ENCODE data around the gene TEX9.
"Not testable (repeated sequence)": the region's sequence is repeated elsewhere in the genome, so short reads cannot be mapped to it uniquely, and the experiment has no call there.

The TEX9 gene

GRCh38 chr15:56365075-56365711, at the start of gene TEX9:
TEX9 (plus strand) TSS chr15:56365426; CDS start chr15:56365451, 25 bp downstream.
- peak; percentile 70 to 89 for DNase-seq

DNA sequence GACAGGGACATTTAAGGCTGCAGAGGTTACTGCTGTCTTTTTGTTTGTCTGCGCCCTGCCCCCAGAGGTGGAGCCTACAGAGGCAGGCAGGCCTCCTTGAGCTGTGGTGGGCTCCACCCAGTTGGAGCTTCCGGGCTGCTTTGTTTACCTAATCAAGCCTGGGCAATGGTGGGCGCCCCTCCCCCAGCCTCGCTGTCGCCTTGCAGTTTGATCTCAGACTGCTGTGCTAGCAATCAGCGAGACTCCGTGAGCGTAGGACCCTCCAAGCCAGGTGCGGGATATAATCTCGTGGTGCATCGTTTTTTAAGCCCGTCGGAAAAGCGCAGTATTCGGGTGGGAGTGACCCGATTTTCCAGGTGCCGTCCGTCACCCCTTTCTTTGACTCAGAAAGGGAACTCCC, 48.7 kb upstream of the TEX9 start:
- DNase-seq = not testable (repeated sequence)

DNA sequence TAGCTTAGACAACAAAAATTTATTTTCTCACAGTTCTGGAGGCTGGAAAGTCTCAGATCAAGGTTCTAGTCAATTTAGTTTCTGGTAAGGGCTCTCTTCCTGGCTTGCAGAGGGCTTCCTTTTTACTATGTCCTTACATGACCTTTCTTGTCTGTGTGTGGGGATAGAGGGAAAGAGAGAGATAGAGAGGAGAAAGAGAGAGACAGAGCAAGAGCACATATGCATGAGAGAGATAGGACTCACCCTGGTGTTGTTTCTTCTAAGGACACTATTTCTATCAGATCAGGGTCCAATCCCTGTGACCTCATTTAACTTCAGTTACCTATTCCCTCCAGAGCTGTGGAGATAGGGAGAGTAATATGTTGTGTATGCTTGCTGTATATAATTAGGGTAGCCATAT, 44.9 kb upstream of the TEX9 start:
- DNase-seq = no peak

GRCh38 chr15:56320861-56321260, 44.4 kb upstream of the TEX9 start:
- no peak for DNase-seq

DNA sequence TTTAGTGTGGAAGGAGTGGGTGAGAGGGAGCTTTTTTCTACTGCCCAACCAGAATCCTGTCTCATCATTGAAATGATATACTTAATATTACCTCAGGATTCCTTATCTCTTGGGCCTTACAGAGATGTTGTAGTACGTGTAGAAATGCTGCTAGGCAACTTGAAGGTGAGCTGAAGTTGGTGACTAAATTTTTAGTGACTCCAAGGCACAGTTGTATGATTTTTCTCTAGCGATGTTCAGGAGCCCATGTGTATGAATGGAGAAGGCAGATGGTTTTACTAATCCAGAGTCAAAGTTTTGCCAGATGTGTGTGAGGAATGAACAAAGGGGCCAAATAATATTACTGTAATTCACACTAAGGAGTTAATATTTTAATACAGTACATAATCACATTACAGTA, 42.8 kb upstream of the TEX9 start:
- no peak for DNase-seq

DNA sequence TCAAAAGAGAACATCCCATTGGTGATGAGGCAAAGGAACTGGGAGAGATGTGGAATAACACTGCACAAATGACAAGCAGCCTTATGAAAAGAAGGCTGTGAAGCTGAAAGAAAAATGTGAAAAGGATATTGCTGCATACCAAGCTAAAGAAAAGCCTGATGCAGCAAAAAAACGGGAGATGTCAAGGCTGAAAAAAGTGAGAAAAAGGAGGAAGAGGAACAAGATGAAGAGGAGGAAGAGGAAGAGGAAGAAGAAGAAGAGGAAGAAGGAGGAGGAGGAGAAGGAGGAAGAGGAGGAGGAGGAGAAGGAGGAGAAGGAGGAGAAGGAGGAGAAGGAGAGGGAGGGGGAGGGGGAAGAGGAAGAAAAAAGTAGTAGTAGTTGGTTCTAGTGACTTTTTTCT, 41.8 kb upstream of the TEX9 start:
- DNase-seq = no peak

DNA sequence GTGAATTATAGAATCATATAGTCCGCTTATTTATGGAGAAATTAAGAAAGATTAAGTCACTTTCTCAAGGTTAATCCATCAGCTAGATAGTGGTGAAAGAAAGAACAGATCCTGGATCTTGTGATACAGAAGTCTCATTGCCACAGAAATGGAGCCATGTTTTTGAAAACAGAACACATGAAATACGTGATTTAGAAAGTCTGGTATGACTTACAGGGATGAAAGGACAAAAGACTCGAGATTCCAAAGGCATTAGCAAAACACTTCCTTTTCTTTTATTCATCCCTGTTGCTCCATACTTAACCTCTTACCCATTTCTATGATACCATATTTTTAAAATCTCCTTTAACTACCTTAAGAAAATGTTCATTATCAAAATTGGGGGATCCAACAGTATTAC, 40.0 kb upstream of the TEX9 start:
- DNase-seq = no peak

- DNase-seq = no peak
These were observed 37.3 kb upstream of the TEX9 start for GRCh38 chr15:56327721-56328502.

DNA sequence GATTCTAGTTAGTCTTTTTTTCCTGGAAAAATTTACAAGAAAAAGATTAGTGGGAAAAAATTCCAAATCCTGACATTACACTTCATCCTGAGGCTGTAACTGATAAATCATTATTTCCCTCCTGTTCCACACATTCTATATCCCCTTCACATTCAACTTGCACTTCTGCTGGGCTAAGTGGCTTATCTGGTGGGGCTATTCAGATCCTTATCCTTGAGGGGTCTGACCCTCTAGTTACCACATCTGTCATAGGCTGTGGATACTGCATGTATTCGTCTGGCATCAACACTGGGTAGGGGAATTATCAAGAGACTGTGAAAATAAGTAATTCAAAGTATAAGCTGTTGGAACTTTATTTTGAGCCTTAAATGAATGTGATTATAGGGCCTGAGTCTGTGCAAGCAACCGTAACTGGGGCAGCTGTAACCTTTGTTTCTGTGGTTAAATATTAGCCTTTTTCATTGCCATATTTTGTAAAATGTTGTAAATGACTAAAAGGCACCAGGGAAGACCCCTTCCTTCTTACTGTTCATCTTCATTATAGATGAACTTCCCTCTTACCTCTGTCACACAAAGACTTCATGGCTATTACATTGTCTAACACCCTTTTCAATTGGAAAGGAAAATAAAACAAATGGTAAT, 28.0 kb upstream of the TEX9 start:
- DNase-seq = no peak

DNA sequence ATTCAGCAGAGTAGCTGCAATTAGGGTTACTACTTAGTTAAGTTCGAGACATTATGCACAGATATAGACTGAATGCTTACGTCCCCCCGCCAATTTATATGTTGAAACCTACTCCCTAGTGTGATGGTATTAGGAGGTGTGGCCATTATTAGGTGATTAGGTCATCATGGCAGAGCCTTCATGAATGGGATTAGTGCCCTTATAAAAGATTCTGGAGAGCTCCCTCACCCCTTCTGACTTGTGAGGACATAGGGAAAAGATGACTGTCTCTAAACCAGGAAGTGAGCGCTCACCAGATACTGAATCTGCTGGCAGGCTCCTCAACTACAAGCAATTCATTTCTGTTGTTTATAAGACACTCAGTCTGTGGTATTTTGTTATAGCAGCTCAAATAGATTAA, 25.6 kb upstream of the TEX9 start:
- no peak for DNase-seq

- DNase-seq = no peak
These were observed 24.0 kb upstream of the TEX9 start for GRCh38 chr15:56341201-56341600.

DNA sequence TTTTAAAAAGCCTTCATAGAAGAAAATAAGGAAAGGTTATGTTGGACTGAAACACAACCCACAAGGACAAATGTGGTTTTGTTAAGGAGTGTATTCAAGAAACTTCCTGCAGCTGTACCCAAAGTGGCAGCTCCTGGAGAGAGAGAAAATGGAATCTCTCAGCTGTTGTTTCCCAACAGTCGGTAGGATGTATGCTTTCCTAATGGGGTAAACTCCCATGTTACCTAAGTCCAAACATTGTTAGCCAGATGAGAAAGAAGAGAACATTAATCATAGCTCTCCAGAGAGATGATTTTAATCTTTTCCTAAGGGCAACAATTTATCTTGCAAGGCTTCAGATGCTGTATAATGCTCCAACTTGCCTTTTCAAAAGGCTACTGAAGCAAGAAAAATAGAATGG, 22.6 kb upstream of the TEX9 start:
- DNase-seq = no peak

GRCh38 chr15:56343879-56344278, 21.3 kb upstream of the TEX9 start:
- DNase-seq = no peak

GRCh38 chr15:56344336-56344735, 20.9 kb upstream of the TEX9 start:
- DNase-seq = no peak

GRCh38 chr15:56346414-56346813, 18.8 kb upstream of the TEX9 start:
- no peak for DNase-seq

DNA sequence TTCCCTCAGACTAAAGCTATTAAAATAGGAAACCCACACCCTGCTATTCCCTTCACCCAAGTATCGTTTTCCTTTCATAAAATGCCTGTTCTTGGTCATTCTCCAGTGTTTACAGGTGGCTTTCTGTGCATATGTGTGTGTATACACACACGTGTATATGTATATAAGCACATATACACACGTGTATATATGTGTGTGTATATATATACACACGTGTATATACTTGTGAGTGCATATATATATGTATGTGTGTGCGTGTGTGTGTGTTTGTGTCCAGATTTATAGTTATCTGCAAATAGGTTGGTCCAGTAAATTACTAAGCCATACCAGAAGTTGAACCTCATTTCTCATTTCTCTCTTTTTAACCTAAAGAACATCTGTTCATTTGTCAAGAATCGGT, 15.7 kb upstream of the TEX9 start:
- DNase-seq = no peak

GRCh38 chr15:56351353-56351752, 13.9 kb upstream of the TEX9 start:
- DNase-seq = no peak

DNA sequence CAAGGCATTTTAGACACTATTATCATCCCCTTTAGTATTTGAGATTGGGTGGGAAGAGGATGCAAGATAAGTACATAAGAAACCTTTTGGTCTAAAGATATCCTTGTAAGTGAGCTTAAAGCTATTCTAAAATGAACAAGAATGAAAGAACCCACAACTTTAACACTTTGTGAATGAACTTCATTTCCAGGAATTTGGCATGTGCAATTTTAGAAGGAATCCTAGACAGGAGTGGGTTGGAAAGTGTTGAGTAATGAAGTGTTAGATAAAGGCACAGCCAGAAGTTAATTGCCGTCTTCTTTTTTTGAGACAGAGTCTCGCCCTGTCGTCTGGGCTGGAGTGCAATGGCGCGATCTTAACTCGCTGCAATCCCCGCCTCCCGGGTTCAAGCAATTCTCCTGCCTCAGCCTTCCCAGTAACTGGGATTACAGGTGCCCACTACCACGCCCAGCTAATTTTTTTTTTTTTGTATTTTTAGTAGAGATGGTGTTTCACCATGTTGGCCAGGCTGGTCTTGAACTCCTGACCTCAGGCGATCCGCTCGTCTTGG, 13.2 kb upstream of the TEX9 start:
- no peak for DNase-seq

- DNase-seq = no peak
These were observed 12.1 kb upstream of the TEX9 start for GRCh38 chr15:56353119-56353518.

DNA sequence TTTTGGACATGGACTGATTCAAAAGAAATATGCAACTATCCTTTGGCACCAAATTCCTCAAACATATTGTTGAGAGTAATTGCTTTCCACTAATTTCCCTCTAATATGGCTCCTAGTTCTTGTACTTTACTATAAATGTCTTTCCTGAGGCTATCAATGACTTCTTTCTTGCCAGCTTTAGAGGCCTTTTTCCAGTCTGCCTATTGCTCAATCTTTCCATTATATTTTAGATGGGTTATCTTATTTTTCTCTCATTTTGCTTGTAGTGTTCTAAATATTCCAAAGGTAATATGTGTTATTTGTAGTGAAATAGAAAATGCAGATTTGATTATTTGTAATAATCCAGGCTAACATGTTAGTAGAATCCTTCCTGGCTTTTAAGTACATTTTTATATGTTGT, 11.5 kb upstream of the TEX9 start:
- DNase-seq = no peak

GRCh38 chr15:56356616-56357015, 8.6 kb upstream of the TEX9 start:
- DNase-seq = no peak

GRCh38 chr15:56358604-56359003, 6.6 kb upstream of the TEX9 start:
- DNase-seq = no peak

- DNase-seq = no peak
These were observed 3.2 kb upstream of the TEX9 start for GRCh38 chr15:56361987-56362386.

GRCh38 chr15:56366211-56366610, 985 bp downstream of the TEX9 start:
- DNase-seq = no peak
